ENCODE results near the gene DIP2A. TPM values are rescaled to one million over a fixed set of nuclear protein-coding genes. Genes with fewer than 3 reads are reported as not detected.

Gene DIP2A
- total RNA-seq, 1 donor from 2014 or later: 28.5 TPM

DNA sequence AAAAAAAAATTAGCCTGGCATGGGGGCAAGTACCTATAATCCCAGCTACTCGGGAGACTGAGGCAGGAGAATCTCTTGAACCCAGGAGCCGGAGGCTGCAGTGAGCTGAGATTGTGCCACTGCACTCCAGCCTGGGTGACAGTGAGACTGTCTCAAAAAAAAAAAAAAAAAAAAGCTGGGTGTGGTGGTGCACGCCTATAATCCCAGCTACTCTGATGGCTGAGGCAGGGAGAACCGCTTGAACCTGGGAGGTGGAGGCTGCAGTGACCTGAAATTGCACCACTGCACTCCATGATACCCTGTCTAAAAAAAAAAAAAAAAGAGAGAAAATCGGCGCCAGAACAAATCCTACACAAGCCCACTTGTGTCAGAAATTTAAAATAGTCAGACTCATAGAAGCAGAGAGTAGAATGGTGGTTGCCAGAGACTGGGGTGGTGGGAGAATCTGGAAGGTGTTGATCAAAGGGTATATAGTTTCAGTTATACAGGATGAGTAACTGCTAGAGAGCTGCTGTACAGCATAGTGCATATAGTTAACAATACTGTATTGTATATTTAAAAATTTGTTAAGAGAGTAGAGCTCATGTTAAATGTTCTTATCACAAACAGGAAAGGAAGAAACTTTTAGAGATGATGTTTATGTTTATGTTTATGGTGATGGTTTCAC, 9.6 kb downstream of the DIP2A start:
- no peak for DNase-seq
- ATAC-seq: no peak
- intact Hi-C loops (cut with micrococcal nuclease): no loop called here

DNA sequence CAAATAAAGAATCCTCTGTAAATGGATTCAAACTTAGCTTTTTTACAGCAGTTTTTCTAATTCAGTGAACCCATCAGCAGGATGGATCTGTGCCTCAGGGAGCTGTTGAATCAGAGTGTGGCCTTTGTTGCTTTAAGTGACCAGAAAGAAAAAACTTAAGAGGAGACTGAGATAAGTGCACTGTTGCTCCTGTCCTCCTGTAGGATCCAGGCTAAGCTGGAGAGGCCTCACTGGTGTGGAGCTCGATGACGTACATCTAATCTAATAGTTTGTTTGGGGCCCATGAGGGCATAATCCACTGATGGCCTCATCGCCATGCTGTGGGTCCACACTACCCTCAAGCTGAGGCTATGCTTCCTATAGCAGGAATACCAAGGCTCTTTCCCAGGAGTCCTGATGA, 10.6 kb downstream of the DIP2A start:
- DNase-seq (no peak), ATAC-seq (no peak)
- intact Hi-C loops (cut with micrococcal nuclease): no loop called here

DNA sequence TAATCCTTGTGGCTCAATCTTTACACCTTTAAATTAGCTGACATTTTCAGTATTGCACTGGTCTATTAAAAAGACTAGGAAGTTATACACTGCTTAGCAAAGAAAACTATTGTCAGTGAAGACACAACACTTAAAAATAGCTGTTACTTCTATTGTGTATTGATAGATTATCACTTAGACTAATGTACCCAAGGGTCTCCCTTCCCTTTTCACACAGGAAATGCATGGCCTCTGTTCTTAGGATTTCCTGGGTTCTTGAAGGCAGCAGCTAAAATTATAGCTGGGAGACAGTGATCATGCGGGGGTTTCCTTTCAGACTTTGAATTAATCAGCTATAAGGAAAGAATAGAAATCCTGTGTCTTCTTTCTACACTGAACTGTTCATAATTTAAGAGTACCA, 12.8 kb downstream of the DIP2A start:
- intact Hi-C loops (cut with micrococcal nuclease): no loop called here
- DNase-seq: no peak
- ATAC-seq: no peak

DNA sequence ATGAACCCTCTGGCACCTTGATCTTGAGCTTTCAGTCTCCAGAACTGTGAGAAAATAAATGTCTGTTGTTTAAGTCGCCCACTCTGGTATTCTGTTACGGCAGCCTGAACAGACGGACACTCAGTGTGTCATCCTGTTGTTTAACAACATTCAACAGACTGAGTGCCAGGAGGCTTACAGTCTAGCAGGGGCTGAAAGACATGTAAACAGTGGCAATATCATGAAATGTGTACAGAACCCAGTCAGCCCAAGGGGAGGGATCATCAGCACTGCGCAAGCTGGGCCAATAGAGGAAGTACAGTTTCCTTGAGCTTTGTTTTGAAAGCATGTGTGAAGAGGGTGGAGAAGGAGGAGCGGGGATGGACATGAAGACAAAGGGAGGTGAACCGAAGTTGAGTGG, 13.6 kb downstream of the DIP2A start:
- ATAC-seq: peak; percentile 60
- no peak for DNase-seq
- intact Hi-C loops (cut with micrococcal nuclease): no loop called here

DNA sequence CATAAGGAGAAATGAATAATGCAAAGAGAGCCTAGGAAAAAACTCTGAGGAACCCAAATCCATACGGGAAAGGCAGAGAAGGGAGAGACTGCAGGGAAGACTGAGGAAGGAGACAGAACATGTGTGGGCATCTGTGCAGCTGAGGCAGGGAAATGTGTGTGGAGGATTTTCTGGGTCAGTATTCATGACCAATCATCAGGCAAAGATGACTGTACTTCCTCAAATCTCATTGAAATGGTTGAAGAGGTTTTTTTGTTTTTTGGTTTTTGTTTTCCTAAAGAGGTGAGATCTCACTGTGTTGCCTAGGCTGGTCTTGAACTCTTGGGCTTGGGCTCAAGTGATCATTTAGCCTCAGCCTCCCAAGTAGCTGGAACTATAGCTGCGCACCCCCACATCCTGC, 15.7 kb downstream of the DIP2A start:
- ATAC-seq (no peak), DNase-seq (no peak)
- intact Hi-C loops (cut with micrococcal nuclease): no loop called here

DNA sequence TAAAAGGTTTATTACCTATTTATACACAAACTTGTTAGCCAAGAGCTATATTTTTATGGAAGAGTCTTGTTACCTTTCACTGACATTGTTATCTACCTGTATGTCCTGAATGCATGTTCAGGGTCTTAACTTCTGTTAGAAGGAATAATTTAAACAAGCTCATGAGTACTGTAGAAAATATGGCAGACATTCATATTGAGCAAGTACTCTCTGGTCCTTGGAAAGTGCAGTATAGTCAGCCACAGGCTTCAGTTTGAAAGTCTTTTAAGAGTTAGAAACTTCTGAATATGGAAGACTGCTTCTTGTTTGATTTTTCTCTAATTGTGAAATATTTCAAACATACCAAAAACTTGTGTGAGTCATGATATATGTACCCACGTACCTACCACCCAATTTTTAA, 16.6 kb downstream of the DIP2A start:
- DNase-seq: no peak
- intact Hi-C loops (cut with micrococcal nuclease): no loop called here
- ATAC-seq: no peak

DNA sequence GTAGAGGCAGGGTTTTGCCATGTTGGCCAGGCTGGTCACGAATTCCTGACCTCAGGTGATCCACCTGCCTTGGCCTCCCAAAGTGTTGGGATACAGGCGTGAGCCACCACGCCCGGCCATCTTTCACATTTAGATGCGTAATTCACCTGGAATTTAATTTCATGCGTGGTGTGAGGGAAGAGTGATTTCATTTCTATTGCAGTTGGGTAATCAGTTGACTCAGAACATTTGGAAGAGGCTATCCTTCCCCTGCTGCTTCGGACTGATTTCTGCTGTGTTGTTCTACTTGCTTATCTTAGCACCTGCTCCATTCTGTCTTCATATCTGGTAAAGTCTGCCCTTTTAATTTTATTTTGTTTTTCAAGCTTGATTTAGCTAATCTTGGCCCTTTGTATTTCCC, 19.1 kb downstream of the DIP2A start:
- ATAC-seq (no peak), DNase-seq (no peak)
- intact Hi-C loops (cut with micrococcal nuclease): no loop called here

DNA sequence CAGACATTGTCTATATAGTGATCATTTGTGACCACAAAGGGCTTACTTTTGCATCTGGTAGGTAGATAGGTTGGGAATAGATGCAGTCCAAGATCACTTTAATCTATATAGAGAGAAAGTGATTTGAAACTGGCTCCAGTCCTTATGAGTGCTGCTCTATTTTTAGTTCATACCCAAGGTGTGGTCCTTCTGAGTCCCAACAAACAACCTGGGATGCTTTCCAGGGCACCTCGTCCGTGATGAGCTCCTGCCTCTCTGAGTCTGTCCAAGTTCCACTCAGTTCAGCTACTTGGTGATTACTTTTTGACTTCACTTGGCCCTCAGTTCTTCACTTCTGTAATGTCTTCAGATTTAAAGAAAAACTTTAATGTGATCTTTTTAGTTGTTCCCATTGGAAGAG, 20.2 kb downstream of the DIP2A start:
- ATAC-seq: peak; percentile 57
- intact Hi-C loops (cut with micrococcal nuclease): no loop called here
- DNase-seq: no peak

DNA sequence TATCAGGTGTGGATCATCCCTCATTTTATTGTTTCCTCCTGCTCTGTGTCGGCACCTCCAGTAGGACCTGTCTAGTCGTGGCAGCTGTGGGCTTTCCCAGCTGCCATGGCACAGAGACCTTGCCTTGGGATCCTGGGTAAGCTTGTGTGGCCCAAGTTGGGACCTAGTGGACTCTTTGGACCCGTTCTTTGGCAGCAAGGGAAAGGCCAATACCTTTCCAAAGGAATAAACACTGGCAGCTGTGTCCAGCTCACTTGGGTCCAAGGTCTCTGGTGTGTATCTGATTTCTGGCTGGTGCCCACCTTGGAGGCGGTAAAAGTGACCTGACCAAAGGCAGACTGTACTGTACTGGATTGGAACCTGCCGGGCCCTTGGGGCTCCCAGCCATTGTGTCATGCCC, 21.8 kb downstream of the DIP2A start:
- no peak for ATAC-seq
- no peak for DNase-seq
- intact Hi-C loops (cut with micrococcal nuclease): no loop called here

DNA sequence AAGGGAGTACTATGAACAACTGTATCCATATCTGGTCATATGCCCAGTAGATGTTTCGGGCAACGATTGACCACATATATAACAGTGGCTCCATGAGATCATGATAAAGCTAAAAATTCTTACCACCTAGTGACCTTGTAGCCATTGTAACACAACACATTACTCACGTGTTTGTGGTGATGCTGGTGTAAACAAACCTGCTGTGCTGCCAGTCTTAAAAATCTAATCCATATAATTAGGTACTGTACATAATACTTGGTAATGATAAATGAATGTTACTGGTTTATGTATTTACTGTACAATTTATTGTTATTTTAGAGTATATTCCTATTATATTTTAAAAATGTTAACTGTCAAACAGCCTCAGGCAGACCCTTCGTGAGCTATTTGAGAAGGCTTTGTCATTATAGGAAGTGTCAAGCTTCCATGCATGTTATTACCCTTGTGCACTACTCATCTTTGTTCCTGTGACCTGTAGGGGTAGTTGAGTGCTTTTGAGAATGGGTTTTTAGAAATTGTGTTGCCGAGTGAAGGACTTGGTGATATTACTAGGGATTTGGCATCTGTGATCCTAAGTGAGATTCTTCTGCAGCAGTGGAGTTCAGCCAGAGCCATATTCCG, 23.6 kb downstream of the DIP2A start:
- no peak for ATAC-seq
- DNase-seq: no peak
- intact Hi-C loops (cut with micrococcal nuclease): no loop called here

DNA sequence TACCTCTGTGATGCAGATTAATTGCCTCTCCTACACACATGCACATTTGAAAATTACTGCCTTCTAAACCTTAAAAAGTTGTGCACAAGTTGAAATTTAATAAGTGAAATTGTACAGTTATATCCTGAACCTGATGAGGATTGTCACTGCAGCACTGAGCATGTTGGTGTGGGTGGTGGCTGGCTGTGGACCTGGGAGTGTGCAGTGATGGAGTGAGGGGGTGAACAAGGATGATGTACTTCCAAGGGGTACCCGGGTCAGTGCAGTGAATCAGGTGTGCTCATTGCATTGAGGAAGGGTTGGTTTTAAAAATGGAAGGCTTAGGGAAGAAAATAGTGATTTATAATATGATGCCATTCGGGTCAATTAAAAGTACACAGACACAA, 24.1 kb downstream of the DIP2A start:
- no peak for ATAC-seq
- intact Hi-C loops (cut with micrococcal nuclease): no loop called here

DNA sequence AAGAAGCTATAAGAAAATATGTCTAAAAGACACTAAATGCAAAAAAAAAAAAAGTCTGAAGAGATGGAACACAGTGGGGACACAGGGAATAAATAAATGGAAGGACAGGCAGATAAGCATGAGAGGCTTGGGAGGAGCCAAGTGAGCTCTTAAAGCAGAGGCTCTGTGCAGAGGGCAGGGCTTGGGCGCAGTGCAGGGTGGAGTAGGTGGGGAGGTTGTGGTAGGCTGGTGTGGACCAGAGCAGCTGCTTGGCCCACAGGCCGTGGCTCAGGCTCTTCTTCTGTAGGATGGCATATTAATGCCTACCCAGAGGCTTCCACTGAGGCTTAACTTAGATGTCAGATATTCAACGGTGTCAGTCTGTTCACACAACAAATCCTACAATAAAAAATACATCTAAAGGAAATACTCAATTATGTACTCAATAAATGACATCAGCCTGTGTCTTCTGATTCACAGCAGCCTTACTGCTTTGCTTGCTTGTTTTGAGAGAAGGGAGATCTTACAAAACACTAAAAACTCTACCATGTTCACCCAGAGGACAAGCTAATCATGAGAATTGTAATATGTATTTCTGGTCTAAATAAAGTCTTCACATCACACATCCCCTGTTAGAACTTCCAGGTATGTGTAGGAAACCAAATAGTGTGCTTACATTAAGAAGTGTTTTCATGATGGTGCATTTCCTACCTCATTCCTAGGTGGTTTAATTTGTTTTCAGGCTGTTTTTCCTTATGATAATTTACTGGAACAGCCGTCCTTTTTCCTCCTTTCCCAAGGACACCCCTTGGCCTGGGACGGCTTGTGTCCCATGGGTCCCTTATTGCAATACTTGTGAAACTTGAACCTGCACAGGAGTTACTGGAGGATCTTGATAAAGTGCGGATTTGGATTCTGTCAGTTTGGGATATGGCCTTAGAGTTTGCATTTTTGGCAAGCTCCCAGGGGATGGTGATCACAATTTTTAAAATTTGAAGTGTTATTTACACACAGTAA, 24.9 kb downstream of the DIP2A start:
- intact Hi-C loops (cut with micrococcal nuclease): no loop called here
- DNase-seq: peak; percentile 50
- peak; percentile 89 for ATAC-seq

More for the DNA sequence above, 24.1 kb downstream of the DIP2A start:
- no peak for DNase-seq

DNA sequence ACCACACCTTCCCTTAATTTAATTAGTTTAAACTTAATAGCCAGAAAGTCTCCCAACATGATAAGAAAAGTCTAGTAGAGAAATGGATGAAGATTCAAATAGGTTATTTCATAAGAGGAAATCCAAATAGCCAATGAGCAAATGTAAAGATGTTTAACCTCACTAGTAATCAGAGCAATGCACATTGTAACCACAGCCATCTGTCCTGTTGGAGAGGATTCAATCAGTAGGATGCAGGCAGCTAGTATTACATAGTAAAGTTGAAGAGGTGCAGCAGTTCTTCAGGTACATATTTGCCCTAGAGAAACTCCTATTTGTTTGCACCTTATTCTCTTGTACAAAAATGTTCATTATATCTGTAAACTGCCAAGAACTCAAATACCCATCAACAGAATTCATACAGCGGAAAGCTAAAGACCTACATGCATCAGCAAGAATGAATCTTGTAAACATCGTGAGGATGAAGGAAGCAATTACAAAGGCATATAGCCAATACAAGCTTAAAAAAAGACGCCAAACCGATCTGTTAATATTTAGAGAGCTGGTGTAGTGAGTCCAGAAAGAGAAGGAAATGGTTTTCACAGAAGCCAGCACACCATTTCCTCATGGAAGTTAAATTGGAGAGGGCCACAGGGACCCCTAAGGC, 27.9 kb downstream of the DIP2A start:
- DNase-seq: no peak
- intact Hi-C loops (cut with micrococcal nuclease): no loop called here

DNA sequence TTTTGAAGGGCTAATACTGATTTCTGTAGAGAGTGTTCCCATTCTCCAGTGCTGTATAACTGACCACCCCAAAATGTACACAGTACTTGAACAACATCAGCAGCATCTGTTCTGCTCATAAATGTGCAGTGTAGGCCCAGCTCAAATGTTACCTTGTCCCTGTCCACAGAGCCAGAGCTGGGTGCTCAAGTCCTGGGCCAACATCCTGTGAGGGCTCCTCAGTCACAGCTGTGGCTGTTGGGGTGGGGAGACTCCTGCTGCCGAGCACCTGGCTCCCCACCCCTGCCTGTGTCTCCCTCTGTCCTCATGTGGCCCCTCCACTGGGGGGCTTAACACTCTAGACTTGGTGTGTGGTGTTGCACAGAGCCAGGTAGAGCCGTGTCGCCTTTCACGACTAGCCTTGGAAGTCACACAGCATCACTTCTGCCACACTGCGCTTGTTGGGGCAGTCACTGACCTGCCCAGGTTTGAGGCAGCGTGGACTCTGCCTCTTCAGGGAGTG, 30.5 kb downstream of the DIP2A start:
- intact Hi-C loops (cut with micrococcal nuclease): no loop called here
- peak; percentile 29 for ATAC-seq
- no peak for DNase-seq

More for the DNA sequence above, 27.9 kb downstream of the DIP2A start:
- ATAC-seq: no peak

DNA sequence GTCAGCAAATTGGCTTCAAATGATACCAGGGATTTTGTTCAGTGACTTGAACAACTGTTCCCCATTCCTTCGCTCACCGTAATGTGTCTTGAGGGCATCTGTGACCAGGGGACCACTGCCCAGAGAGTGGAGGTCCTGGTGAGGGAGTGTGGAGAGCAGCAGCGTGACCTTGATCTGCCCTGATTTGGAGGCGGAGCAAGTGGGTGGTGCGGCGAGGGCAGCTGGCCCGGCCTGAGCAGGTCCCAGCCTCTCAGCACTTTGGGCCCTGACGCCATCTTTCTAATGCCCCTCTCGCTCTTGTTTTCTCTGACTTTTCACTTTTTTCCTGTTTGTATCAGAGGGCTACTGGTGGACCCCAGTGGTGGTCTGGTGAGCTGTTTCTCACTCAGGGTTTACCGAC, 31.1 kb downstream of the DIP2A start:
- peak; percentile 76 for ATAC-seq
- intact Hi-C loops (cut with micrococcal nuclease): no loop called here
- no peak for DNase-seq

DNA sequence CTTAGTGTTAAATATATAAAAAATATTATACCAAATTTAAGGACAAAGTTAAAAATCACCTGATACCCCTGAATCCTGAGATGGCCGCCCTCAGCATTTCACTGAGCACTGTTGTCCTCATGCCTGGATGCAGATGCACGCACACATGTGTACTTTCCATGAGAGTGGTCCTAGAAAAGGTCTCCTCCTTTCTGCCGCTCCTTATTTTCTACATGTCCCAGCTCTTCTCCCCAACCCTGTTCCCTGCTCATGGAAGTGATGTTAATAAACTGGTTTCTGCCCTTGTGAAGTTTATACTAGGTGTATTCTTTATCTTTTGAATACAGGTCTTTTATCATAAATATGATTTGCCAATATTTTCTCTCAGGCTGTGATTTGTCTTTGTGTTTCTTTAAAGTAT, 32.9 kb downstream of the DIP2A start:
- ATAC-seq (no peak), DNase-seq (no peak)
- intact Hi-C loops (cut with micrococcal nuclease): no loop called here

DNA sequence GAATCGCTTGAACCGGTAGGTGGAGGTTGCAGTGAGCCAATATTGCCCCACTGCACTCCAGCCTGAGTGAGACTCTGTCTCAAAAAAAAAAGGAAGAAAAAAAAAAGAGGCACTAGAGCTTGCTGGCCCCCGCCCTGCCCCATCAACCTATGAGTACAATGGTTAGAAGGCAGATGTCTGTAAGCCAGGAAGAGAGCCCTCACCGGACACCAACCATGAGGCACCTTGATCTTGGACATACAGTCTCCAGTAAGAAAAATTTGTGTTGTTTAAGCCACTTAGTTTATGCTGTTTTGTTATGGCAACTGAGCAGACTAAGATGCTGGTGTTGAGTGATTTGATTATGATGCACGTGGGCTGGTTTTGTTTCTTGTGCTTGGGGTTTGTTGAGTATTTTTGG, 34.2 kb downstream of the DIP2A start:
- intact Hi-C loops (cut with micrococcal nuclease): no loop called here
- no peak for DNase-seq
- no peak for ATAC-seq

DNA sequence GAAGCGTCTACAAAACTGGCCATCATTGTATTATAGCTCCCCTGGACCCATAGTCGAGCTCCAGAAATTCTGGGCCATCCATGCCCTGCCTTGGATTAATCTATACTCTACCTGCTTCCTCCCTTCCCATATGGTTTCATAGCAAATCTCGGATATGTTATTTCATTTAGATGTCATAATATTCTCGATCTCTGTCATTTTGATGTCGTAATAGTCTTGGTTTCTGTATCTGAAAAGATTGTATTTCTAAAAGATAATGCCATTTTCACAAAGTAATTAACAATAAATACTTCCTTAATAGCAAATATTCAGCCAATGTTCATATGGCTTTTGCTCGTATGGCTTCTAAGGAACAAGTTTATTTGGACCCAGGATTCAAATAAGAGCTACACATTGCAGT, 35.1 kb downstream of the DIP2A start:
- DNase-seq (no peak), ATAC-seq (no peak)
- intact Hi-C loops (cut with micrococcal nuclease): no loop called here

DNA sequence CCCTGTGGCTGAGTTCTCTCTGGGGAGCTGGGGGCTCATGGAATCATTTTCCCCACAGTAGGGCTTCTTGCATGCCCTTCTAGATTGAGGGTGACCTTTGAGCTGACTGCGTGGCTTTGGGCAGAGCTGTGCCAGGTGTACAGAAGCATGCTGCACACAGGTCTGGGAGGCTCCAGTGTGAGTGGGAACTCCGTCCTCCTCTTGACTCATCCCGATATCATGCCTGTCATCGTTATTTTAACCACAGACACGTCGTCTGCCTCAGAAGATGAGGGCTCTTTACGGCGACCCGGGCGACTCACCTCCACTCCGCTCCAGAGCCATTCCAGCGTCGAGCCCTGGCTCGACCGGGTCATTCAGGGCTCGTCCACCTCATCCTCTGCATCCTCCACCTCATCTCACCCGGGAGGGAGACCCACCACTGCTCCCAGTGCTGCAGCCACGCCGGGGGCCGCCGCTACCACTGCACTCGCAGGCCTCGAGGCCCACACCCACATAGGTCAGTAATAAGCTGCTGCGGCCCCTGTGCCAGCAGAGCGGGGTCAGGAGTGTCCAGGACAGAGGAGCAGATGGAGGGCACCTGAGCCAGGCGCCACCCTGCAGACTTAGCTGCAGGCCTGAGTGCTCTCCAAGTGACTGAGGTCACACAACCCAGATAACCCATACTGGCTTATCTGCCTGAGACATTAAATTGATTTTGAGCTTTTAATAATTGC, 39.8 kb downstream of the DIP2A start:
- DNase-seq (no peak), ATAC-seq (no peak)
- intact Hi-C loops (cut with micrococcal nuclease): no loop called here

Data from left ventricle myocardium superior (tissue), 1 donor.